ENCODE results near the gene SHISA2.
"Not testable (repeated sequence)": the region's sequence is repeated elsewhere in the genome, so short reads cannot be mapped to it uniquely, and the experiment has no call there.

SHISA2 gene

DNA sequence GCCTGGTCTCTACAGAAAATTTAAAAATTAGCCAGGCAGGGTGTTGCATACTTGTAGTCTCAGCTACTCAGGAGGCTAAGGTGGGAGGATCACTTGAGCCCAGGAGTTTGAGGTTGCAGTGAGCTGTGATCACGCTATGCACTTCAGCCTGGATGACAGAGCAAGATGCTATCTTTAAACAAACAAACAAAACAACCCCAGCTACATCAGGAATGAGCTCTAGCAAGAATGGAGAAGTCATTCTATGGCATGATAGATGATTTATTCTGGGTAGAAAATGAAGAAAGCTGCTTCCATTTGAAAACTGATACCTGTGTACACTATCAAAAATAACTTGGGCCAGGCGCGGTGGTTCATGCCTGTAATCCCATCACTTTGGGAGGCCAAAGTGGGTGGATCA, 15.8 kb upstream of the SHISA2 start:
- H3K4me3 ChIP-seq (ENCODE audit: low read depth, low read length) = no peak overlapping the region
- TF ChIP-seq, protein P1, sequence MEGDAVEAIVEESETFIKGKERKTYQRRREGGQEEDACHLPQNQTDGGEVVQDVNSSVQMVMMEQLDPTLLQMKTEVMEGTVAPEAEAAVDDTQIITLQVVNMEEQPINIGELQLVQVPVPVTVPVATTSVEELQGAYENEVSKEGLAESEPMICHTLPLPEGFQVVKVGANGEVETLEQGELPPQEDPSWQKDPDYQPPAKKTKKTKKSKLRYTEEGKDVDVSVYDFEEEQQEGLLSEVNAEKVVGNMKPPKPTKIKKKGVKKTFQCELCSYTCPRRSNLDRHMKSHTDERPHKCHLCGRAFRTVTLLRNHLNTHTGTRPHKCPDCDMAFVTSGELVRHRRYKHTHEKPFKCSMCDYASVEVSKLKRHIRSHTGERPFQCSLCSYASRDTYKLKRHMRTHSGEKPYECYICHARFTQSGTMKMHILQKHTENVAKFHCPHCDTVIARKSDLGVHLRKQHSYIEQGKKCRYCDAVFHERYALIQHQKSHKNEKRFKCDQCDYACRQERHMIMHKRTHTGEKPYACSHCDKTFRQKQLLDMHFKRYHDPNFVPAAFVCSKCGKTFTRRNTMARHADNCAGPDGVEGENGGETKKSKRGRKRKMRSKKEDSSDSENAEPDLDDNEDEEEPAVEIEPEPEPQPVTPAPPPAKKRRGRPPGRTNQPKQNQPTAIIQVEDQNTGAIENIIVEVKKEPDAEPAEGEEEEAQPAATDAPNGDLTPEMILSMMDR (IDR thresholded peaks at IDR 0.05; ENCODE audit: borderline replicate concordance, insufficient read depth, low read depth, low read length) = no peak

DNA sequence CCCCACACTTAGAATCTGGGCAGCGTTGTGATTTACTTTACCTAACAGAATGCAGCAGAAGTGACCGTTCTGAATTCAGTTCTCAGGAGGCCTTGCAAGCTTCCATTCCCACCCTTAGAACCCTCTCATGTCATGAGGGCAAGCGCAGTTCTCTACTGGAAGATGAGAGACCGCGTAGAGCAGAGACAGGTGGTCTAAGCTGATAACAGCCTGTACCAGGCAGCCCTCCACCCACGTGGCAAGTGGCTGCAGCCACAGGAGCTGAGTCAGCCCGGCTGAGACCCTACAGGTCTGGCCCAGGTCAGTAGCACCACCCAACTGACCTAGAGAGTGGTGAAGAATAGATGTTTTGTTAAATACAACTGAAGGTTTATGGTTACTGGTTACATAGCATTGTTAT, 14.7 kb upstream of the SHISA2 start:
- H3K4me3 ChIP-seq (ENCODE audit: low read depth, low read length) = not testable (repeated sequence)

DNA sequence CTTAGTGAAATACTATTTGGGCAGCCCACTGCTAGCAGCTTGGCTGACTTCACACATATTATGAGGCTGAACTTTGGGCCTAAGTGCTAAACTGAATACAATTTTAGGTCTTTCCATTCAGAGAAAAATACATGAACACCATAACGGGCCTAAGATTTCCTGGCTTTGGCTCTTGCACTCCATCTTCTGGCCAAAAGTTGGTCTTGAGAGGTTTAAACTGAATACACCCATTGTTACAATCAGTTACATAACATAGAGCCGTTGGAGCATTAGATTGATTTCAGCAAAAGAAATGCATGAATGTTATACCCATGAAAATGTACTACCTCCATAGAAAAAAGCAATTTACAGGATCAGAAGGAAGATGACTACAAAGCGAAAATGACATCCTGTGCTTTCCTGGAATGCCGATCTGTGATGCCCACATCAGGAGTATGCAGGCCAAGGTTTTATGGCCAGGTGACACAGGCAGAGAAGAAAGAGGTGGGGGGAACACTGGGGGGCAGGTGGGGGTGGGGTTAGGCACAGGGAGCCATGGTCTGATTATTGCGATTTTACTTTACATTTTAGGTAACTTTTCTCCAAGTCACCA, 11.1 kb upstream of the SHISA2 start:
- TF ChIP-seq, protein P1 (IDR thresholded peaks at IDR 0.05; ENCODE audit: borderline replicate concordance, insufficient read depth, low read depth, low read length) = peak; percentile 46; the same call in 1 of the 2 replicates
- H3K4me3 ChIP-seq (ENCODE audit: low read depth, low read length) = no peak overlapping the region

DNA sequence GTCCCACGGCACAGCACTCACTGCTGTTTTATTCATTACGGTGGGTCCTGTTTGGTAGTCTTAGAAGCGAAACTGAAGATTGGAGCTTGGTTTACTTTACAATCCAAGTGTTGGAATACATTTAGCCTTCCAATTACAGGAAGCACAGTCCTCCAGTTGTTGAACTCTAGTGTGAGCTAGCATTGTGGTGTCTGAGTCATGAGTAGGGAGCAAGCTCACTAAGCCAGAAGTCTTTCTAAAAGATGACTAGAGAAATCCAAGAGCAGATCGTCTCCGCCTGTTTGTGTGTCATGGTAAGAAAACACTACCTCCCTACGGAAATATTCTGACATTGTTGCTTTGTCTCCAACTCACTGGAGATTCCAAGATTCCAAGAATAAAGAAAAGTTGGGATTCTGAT, 10.1 kb upstream of the SHISA2 start:
- H3K4me3 ChIP-seq (ENCODE audit: low read depth, low read length) = no peak overlapping the region
- TF ChIP-seq, protein P1 (IDR thresholded peaks at IDR 0.05; ENCODE audit: borderline replicate concordance, insufficient read depth, low read depth, low read length) = no peak

DNA sequence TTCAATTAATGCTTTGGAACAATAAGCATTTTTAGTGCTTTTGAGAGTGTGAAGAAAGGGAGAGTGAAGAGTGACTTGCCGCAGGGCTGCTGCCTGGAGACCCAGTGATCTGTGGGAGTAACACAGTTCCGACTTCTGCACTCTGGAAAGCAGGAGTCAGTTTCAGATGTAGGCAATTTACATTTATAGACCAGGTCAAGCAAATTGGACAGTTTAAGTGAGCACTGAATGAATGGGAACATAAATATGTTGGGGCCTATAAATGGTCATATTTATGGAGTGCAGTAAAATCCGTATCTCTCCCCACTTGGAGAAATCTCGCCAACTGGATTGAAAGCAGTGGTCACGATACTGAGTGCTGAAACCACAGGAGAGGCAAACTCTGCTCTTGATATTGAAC, 9.4 kb upstream of the SHISA2 start:
- TF ChIP-seq, protein P1 (IDR thresholded peaks at IDR 0.05; ENCODE audit: borderline replicate concordance, insufficient read depth, low read depth, low read length) = no peak
- no peak overlapping the region for H3K4me3 ChIP-seq (ENCODE audit: low read depth, low read length)

DNA sequence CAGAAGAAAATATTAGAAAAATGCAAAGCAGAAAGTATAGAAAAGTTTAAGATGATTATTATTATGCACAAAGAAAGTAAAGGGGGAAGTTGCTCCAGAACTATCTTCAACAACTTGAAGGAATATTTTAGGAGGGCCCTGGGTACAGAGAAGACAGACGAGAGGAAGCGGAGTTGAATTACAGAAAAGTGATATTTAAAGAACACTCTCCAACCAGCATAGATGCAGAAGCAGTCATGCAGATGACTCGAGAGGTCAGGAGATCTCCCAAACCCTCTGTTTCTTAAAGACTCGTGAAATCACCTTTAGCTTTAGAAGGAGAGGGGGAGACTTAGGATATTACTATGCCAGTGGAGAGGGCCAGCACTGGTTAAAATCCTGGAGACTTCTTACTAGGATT, 8.5 kb upstream of the SHISA2 start:
- TF ChIP-seq, protein P1 (IDR thresholded peaks at IDR 0.05; ENCODE audit: borderline replicate concordance, insufficient read depth, low read depth, low read length) = no peak
- no peak overlapping the region for H3K4me3 ChIP-seq (ENCODE audit: low read depth, low read length)

DNA sequence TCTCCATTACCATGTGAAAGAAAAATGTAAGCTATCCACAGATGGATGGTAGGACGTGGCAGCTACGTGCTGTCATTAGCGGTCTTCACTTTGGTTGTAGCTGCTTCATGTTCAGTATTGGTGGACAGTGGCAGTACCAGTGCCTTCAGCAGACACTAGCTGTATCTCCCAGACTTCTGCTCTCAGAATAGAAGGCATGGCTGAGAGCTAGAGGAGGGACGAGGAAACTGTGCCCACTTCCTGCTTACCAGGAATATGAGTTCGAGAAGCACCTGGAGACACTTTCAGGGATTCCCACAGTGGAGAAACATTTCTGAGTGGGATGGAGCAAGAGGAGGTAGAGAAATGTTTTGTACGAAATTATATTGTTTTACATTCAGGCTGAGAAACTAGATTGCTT, 6.9 kb upstream of the SHISA2 start:
- no peak overlapping the region for H3K4me3 ChIP-seq (ENCODE audit: low read depth, low read length)
- TF ChIP-seq, protein P1 (IDR thresholded peaks at IDR 0.05; ENCODE audit: borderline replicate concordance, insufficient read depth, low read depth, low read length) = no peak

DNA sequence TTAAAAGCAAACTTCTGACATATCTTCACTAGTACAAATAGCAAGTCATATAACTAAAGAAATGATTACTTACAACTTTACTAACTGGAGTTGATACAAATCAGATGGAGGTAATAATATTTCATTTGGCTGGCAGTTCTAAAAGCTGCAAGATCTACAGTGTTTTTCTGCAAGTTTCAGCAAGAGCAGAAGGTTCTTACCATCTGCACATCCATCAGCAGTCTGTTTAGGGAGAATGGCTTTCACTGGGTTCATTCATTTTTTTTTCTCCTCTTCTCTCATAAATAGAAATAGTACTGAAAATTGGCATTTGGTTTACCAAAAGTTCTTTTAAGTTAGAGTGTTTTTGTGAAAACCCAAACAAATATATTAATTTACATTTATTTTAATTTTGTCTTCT, 3.1 kb upstream of the SHISA2 start:
- TF ChIP-seq, protein P1 (IDR thresholded peaks at IDR 0.05; ENCODE audit: borderline replicate concordance, insufficient read depth, low read depth, low read length) = no peak

More for the DNA sequence above, 3.1 kb upstream of the SHISA2 start:
- no peak overlapping the region for H3K4me3 ChIP-seq (ENCODE audit: low read depth, low read length)

All from GM12875 (cell line).